HCT116 (cell line): ENCODE results near the gene HYAL2. TPM values are rescaled to one million over a fixed set of nuclear protein-coding genes. Genes with fewer than 3 reads are reported as not detected.

Experiments
- ATAC-seq: fragments of 200-7000 bp; cut with Tn5 transposase; 2 replicates; pipeline ENCODE4 v1.9.1; 2020; ENCODE audit warnings: mild to moderate bottlenecking, moderate library complexity
- BruUV-seq: library from RNA; stranded (reverse); fragments of 400-500 nt; replicated peaks from 2 replicates; lab custom pipeline; 2021; lab: Mats Ljungman, UMichigan
- CTCF ChIA-PET: fragments of 300-600 bp; sonication (Branson Sonifier 250); formaldehyde crosslinking; loops from one replicate; lab custom pipeline; 2021; ENCODE audit warnings: antibody characterized with exemption; lab: Charles Lee
- POLR2A ChIA-PET: fragments of 300-600, 350-600 bp; sonication (Branson Sonifier 250); formaldehyde crosslinking; loops from one replicate; lab custom pipeline; 2021; ENCODE audit warnings: antibody characterized with exemption; lab: Charles Lee
- RAD21 ChIA-PET, 2 experiments: fragments of 300-600 bp; sonication (Branson Sonifier 250); formaldehyde crosslinking; loops; one replicate each; lab custom pipeline; 2023; ENCODE audit warnings: low total read pairs in 2 of 2; ENCODE audit not compliant: uncharacterized antibody in 2 of 2, unreplicated experiment in 2 of 2, low non-redundant PET in 1 of 2; lab: Charles Lee
- DNase-seq: peaks from one replicate; pipeline ENCODE4 v3.0.0-alpha.2; 2010; ENCODE audit warnings: low read depth, low spot score
- H2AFZ ChIP-seq: fragments of 200-600 bp; shearing (Covaris generic), sonication (generic); 2 replicates; pipeline ENCODE4 v1.6.1; 2017; ENCODE audit warnings: low read depth, mixed run types, mixed read lengths, antibody characterized with exemption, low read length; ENCODE audit not compliant: poor library complexity, severe bottlenecking
- H3K27ac ChIP-seq: 2 replicates; pipeline ENCODE4 v1.5.1; 2012; ENCODE audit warnings: low read depth, low read length
- H3K27me3 ChIP-seq: fragments of 200-600 bp; sonication (generic); 2 replicates; pipeline ENCODE4 v1.6.1; 2016; ENCODE audit warnings: mixed run types, low read length, mixed read lengths; ENCODE audit not compliant: insufficient read depth
- H3K36me3 ChIP-seq, 2 experiments: fragments of 200-500 bp in 1 of 2; fragments of 200-600 bp in 1 of 2; sonication (Bioruptor generic) in 1 of 2; sonication (generic) in 1 of 2; 2 replicates each; pipeline versions ENCODE4 v1.5.1 to v1.6.1; 2014 to 2016; ENCODE audit warnings: low read length in 2 of 2, inconsistent platforms in 1 of 2, mixed read lengths in 1 of 2, mixed run types in 1 of 2; ENCODE audit not compliant: insufficient read depth in 2 of 2, control insufficient read depth in 1 of 2
- H3K4me1 ChIP-seq, 2 experiments: fragments of 200-600 bp in 1 of 2; sonication (generic) in 1 of 2; 2 replicates each; pipeline versions ENCODE4 v1.5.1 to v1.6.1; 2012 to 2017; ENCODE audit warnings: low read length in 2 of 2, inconsistent platforms in 1 of 2, mild to moderate bottlenecking in 1 of 2, mixed read lengths in 1 of 2, mixed run types in 1 of 2, moderate library complexity in 1 of 2; ENCODE audit not compliant: insufficient read depth in 2 of 2, control insufficient read depth in 1 of 2
- H3K4me2 ChIP-seq: fragments of 200-600 bp; sonication (generic); 2 replicates; pipeline ENCODE4 v1.6.1; 2017; ENCODE audit warnings: mixed run types, low read length, mixed read lengths
- H3K4me3 ChIP-seq, 2 experiments: fragments of 200-600 bp in 1 of 2; sonication (generic) in 1 of 2; replicated peaks in 1 of 2; 2 replicates each; pipeline ENCODE4 v1.5.1; 2011 to 2016; ENCODE audit warnings: low read length in 2 of 2, control low read depth in 1 of 2, low read depth in 1 of 2, mild to moderate bottlenecking in 1 of 2, mixed read lengths in 1 of 2, mixed run types in 1 of 2
- H3K79me2 ChIP-seq: fragments of 200-600 bp; sonication (generic); 2 replicates; pipeline ENCODE4 v1.6.1; 2017; ENCODE audit warnings: mild to moderate bottlenecking, mixed run types, low read length, moderate library complexity, mixed read lengths; ENCODE audit not compliant: insufficient read depth
- H3K9ac ChIP-seq: fragments of 200-600 bp; sonication (generic); 2 replicates; pipeline ENCODE4 v1.6.1; 2016; ENCODE audit warnings: low read length, mixed read lengths
- H3K9me2 ChIP-seq: fragments of 200-600 bp; sonication (generic), shearing (Covaris generic); 2 replicates; pipeline ENCODE4 v1.6.1; 2017; ENCODE audit warnings: mixed run types, mild to moderate bottlenecking, moderate library complexity; ENCODE audit not compliant: insufficient read depth
- H3K9me3 ChIP-seq, 2 experiments: fragments of 200-500 bp in 1 of 2; fragments of 200-600 bp in 1 of 2; sonication (Bioruptor generic) in 1 of 2; sonication (generic) in 1 of 2; 2 replicates each; pipeline ENCODE4 v1.6.1; 2014 to 2017; ENCODE audit warnings: low read length in 2 of 2, mixed read lengths in 2 of 2, inconsistent platforms in 1 of 2, low read depth in 1 of 2, mild to moderate bottlenecking in 1 of 2, mixed run types in 1 of 2, moderate library complexity in 1 of 2; ENCODE audit not compliant: control insufficient read depth in 1 of 2, insufficient read depth in 1 of 2
- H4K20me1 ChIP-seq: fragments of 200-600 bp; sonication (generic), shearing (Covaris generic); 2 replicates; pipeline ENCODE4 v1.6.1; 2017; ENCODE audit warnings: mixed run types, mild to moderate bottlenecking, moderate library complexity; ENCODE audit not compliant: insufficient read depth
- ATF3 ChIP-seq: IDR thresholded peaks from 2 replicates; pipeline ENCODE4 v1.6.1; 2012
- CEBPB ChIP-seq: IDR thresholded peaks from 2 replicates; pipeline ENCODE4 v1.6.1; 2012; ENCODE audit warnings: low read depth
- CTCF ChIP-seq, 3 experiments: fragments of 200-600 bp in 1 of 3; sonication (generic) in 1 of 3; IDR thresholded peaks in 2 of 3; conservative IDR thresholded peaks in 1 of 3; 2 replicates each; pipeline ENCODE4 v1.5.1; 2012 to 2017; ENCODE audit warnings: low read depth in 2 of 3, low read length in 2 of 3, antibody characterized with exemption in 1 of 3, borderline replicate concordance in 1 of 3, control low read depth in 1 of 3, mild to moderate bottlenecking in 1 of 3, mixed read lengths in 1 of 3, mixed run types in 1 of 3, moderate library complexity in 1 of 3; ENCODE audit not compliant: insufficient read depth in 1 of 3
- EGR1 ChIP-seq: IDR thresholded peaks from 2 replicates; pipeline ENCODE4 v1.6.1; 2012; ENCODE audit warnings: low read depth
- ELF1 ChIP-seq: IDR thresholded peaks from 2 replicates; pipeline ENCODE4 v1.6.1; 2012; ENCODE audit warnings: low read depth, borderline replicate concordance
- EZH2 ChIP-seq: fragments of 200-600 bp; sonication (generic); IDR thresholded peaks from 2 replicates; pipeline ENCODE4 v1.6.1; 2017; ENCODE audit warnings: antibody characterized with exemption, mixed run types
- FOSL1 ChIP-seq: IDR thresholded peaks from 2 replicates; pipeline ENCODE4 v1.6.1; 2012; ENCODE audit warnings: low read depth
- JUND ChIP-seq: IDR thresholded peaks from 2 replicates; pipeline ENCODE4 v1.6.1; 2012
- POLR2A ChIP-seq: IDR thresholded peaks from 2 replicates; pipeline ENCODE4 v1.7.0; 2011; ENCODE audit warnings: borderline replicate concordance; ENCODE audit not compliant: insufficient read depth, insufficient read length; ENCODE audit errors: extremely low read depth
- RAD21 ChIP-seq: IDR thresholded peaks from 2 replicates; pipeline ENCODE4 v1.6.1; 2012; ENCODE audit warnings: low read depth, mild to moderate bottlenecking
- SIN3A ChIP-seq: IDR thresholded peaks from 2 replicates; pipeline ENCODE4 v1.6.1; 2012; ENCODE audit warnings: low read depth
- SP1 ChIP-seq: IDR thresholded peaks from 2 replicates; pipeline ENCODE4 v1.6.1; 2012; ENCODE audit warnings: low read depth
- SRF ChIP-seq: IDR thresholded peaks from 2 replicates; pipeline ENCODE4 v1.6.1; 2012; ENCODE audit warnings: low read depth
- TCF7L2 ChIP-seq: IDR thresholded peaks from 2 replicates; pipeline ENCODE4 v1.7.0; 2011; ENCODE audit warnings: borderline replicate concordance, inconsistent platforms; ENCODE audit not compliant: insufficient read depth, insufficient read length; ENCODE audit errors: extremely low read depth
- YY1 ChIP-seq: IDR thresholded peaks from 2 replicates; pipeline ENCODE4 v1.6.1; 2011; ENCODE audit warnings: low read length, low read depth, moderate library complexity, mild to moderate bottlenecking; ENCODE audit not compliant: insufficient replicate concordance; ENCODE audit errors: extremely low read depth
- ZBTB33 ChIP-seq: IDR thresholded peaks from 2 replicates; pipeline ENCODE4 v1.6.1; 2011; ENCODE audit warnings: mild to moderate bottlenecking, low read length, moderate library complexity; ENCODE audit not compliant: insufficient replicate concordance; ENCODE audit errors: extremely low read depth
- ZFX ChIP-seq: fragments of 450-650 bp; IDR thresholded peaks from 2 replicates; pipeline ENCODE4 v1.6.1; 2017
- ZNF274 ChIP-seq: fragments of 200-500 bp; sonication (Bioruptor generic); IDR thresholded peaks from 2 replicates; pipeline ENCODE4 v1.6.1; 2014; ENCODE audit warnings: mild to moderate bottlenecking, low read depth, low read length, inconsistent platforms
- intact Hi-C: fragments of 100-400 bp; cut with micrococcal nuclease; formaldehyde crosslinking; loops from 2 replicates; pipeline ENCODE4 v1.10.0; 2022
- total RNA-seq: library from RNA; stranded (reverse); gene quantifications from one replicate; pipeline ENCODE4 v1.2.1, GENCODE V29; 2021; ENCODE audit not compliant: unreplicated experiment
- TF ChIP-seq, protein P1 (sequence below): IDR thresholded peaks from 2 replicates; pipeline ENCODE4 v1.6.1; 2012

The HYAL2 gene
- total RNA-seq, 1 experiment from 2014 or later, result 42.2 TPM

DNA sequence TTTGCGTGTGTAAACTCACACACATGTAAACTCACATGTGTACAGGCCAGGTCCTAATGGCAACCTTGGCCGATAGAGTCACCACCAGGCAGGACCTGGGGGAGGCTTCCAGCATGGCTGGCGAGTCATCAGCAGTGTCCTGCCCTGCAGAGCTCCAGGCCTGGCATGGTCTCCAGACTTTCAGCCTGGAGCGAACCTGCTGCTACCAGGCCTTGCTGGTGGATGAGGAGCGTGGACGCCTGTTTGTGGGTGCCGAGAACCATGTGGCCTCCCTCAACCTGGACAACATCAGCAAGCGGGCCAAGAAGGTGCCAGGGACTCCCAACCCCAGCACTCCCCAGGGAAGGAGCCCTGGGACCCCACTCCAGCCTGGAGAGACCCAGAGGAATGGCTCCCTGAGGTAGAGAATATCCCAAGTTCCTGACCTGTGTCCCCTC, 52.5 kb downstream of the HYAL2 start:
- no peak overlapping the region for H2AFZ ChIP-seq
- TF ChIP-seq CEBPB, result no peak
- TF ChIP-seq SIN3A, result no peak
- no peak for TF ChIP-seq ELF1
- no peak for TF ChIP-seq YY1
- TF ChIP-seq, protein P1, sequence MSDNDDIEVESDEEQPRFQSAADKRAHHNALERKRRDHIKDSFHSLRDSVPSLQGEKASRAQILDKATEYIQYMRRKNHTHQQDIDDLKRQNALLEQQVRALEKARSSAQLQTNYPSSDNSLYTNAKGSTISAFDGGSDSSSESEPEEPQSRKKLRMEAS, result no peak
- no peak for TF ChIP-seq EZH2
- no peak for TF ChIP-seq TCF7L2
- TF ChIP-seq ZBTB33, result no peak
- no peak for TF ChIP-seq ZFX
- TF ChIP-seq ZNF274, result no peak
- no peak for TF ChIP-seq SRF
- TF ChIP-seq POLR2A, result no peak
- TF ChIP-seq EGR1, result no peak
- no peak for TF ChIP-seq RAD21
- TF ChIP-seq FOSL1, result no peak
- TF ChIP-seq CTCF (IDR thresholded peaks at IDR 0.05 in 2 of 3, conservative IDR thresholded peaks at IDR 0.05 in 1 of 3; ENCODE audit: borderline replicate concordance in 1 of 3, insufficient read depth in 1 of 3, low read depth in 2 of 3, low read length in 2 of 3), result no peak
- TF ChIP-seq JUND, result no peak
- TF ChIP-seq ATF3, result no peak
- no peak for TF ChIP-seq SP1
- TF ChIP-seq, all 23 proteins: peak for 0
- Histone ChIP-seq H3K9ac (peak overlapping the region; percentile 62), H3K4me2 (peak overlapping the region; percentile 80), H3K9me3 (no peaks in the 10 kb centered on the region), H3K79me2 (no peaks in the 10 kb centered on the region), H3K4me3 (peak overlapping the region; percentile 47 to 53), H3K9me2 (no peaks in the 10 kb centered on the region), H3K4me1 (peaks cover 79 to 93% of the 10 kb centered on the region in 2 experiments), H3K36me3 (no peaks in the 10 kb centered on the region), H3K27me3 (no peaks in the 10 kb centered on the region), H3K27ac (peak overlapping the region; percentile 88), H4K20me1 (no peaks in the 10 kb centered on the region)
- BruUV-seq, result no TSS peak
- ATAC-seq (no peak), DNase-seq (no peak)
- CTCF ChIA-PET, result interaction anchor here (0.7 to 3.4 kb wide), 5 partner anchors 10 to 75 kb away, joined by 3 to 27 read pairs (median 4); no protein-coding TSS in a partner anchor
- intact Hi-C loops, result loop anchor here (5.0 kb wide), 1 partner anchor 148 kb away; no protein-coding TSS in a partner anchor
- POLR2A ChIA-PET, result no interaction called here
- RAD21 ChIA-PET, result interaction anchor here (0.8 to 1.5 kb wide), 2 partner anchors 10 to 43 kb away, joined by 3 to 6 read pairs; no protein-coding TSS in a partner anchor
